Frontal cortex (tissue), 4 donors: ENCODE measurements around the gene BMP6. TPM values are rescaled to one million over a fixed set of nuclear protein-coding genes. Genes with fewer than 3 reads are reported as not detected.
"Not testable (repeated sequence)": the region's sequence is repeated elsewhere in the genome, so short reads cannot be mapped to it uniquely, and the experiment has no call there.

Experiments
- DNase-seq, 2 donors: peaks; one replicate each; pipeline ENCODE4 v3.0.0; 2012; ENCODE audit warnings: low spot score in 2 of 2
- FAIRE-seq: peaks from 2 replicates; lab custom pipeline; 2012; peaks lifted over from hg19 to GRCh38; lab: Jason Lieb, UNC
- total RNA-seq: library from RNA; depleted of rRNA; stranded (reverse); fragments of >200 nt; gene quantifications from one replicate; pipeline ENCODE4 v1.2.3, GENCODE V29; 2014
- donor health status: control.
- donor health status: control.
- donor health status: control.

The BMP6 gene
- total RNA-seq, 1 donor from 2014 or later = 4.9 TPM

- DNase-seq (no peak), FAIRE-seq (no peak)
Measured at GRCh38 chr6:7868926-7869325, 143.0 kb downstream of the BMP6 start.

GRCh38 chr6:7878401-7878964 lies 152.6 kb downstream of the BMP6 start:
- FAIRE-seq = no peak
- no peak for DNase-seq

- no peak for FAIRE-seq
- DNase-seq = no peak
Measured at GRCh38 chr6:7879043-7879442, 153.1 kb downstream of the BMP6 start.

- DNase-seq (no peak), FAIRE-seq (no peak)
Measured at GRCh38 chr6:7879579-7879978, 153.7 kb downstream of the BMP6 start.

GRCh38 chr6:7879980-7880717 lies 154.2 kb downstream of the BMP6 start:
- no peak for DNase-seq
- no peak for FAIRE-seq

GRCh38 chr6:7880718-7881107 lies 154.8 kb downstream of the BMP6 start:
- no peak for DNase-seq
- no peak for FAIRE-seq

- DNase-seq (no peak), FAIRE-seq (no peak)
Measured at GRCh38 chr6:7881765-7882500, 156.0 kb downstream of the BMP6 start.

GRCh38 chr6:7882505-7883257 lies 156.8 kb downstream of the BMP6 start:
- DNase-seq = no peak
- FAIRE-seq = no peak

- FAIRE-seq = no peak
Measured at GRCh38 chr6:7883381-7883780, 157.5 kb downstream of the BMP6 start.

GRCh38 chr6:7886132-7886531 lies 160.2 kb downstream of the BMP6 start:
- FAIRE-seq (no peak), DNase-seq (no peak)

More at GRCh38 chr6:7883381-7883780, 157.5 kb downstream of the BMP6 start:
- DNase-seq = no peak

GRCh38 chr6:7887278-7887991 lies 161.5 kb downstream of the BMP6 start:
- FAIRE-seq = no peak
- DNase-seq = no peak

- DNase-seq = no peak
- FAIRE-seq = no peak
Measured at GRCh38 chr6:7888587-7889357, 162.9 kb downstream of the BMP6 start.

- DNase-seq = no peak
- no peak for FAIRE-seq
Measured at GRCh38 chr6:7891078-7891872, 165.4 kb downstream of the BMP6 start.

- not testable (repeated sequence) for FAIRE-seq, DNase-seq
Measured at GRCh38 chr6:7892367-7892766, 166.5 kb downstream of the BMP6 start.

GRCh38 chr6:7893342-7893741 lies 167.4 kb downstream of the BMP6 start:
- no peak for DNase-seq
- no peak for FAIRE-seq

GRCh38 chr6:7894262-7895124 lies 168.6 kb downstream of the BMP6 start:
- no peak for FAIRE-seq
- DNase-seq = no peak

GRCh38 chr6:7895125-7895423 lies 169.2 kb downstream of the BMP6 start:
- FAIRE-seq (no peak), DNase-seq (no peak)
